Spleen (tissue), 7 donors: Measurements from ENCODE around the gene WDR4.

Source experiments
- CTCF ChIP-seq, 11 experiments: fragments of 200-600 bp in 7 of 11; fragments of 450-650 bp in 4 of 11; sonication (generic) in 4 of 11; IDR thresholded peaks in 8 of 11; conservative IDR thresholded peaks in 3 of 11; 1 replicate in 7 of 11; 2 replicates in 4 of 11; pipeline versions ENCODE4 v1.4.0 to v1.8.0; 2016 to 2021; ENCODE audit warnings: antibody characterized with exemption in 11 of 11, inconsistent platforms in 4 of 11, mild to moderate bottlenecking in 1 of 11
- POLR2A ChIP-seq, 3 donors: fragments of 450-650 bp; IDR thresholded peaks; one replicate each; pipeline ENCODE4 v1.5.1; 2017; ENCODE audit warnings: antibody characterized with exemption in 3 of 3, mild to moderate bottlenecking in 1 of 3
- POLR2AphosphoS5 ChIP-seq, 3 donors: sonication (generic); formaldehyde crosslinking; IDR thresholded peaks; one replicate each; pipeline ENCODE4 v1.5.1; 2017; ENCODE audit warnings: antibody characterized with exemption in 3 of 3
- donor health status: DM: no; HTN: no; CAD: no; lungs with moderate emphysema.
- donor health status: DM: no; HTN: no; CAD: no.
- donor health status: DM: no; HTN: no; CAD: no.

GRCh38 chr21:42852925-42853570 lies 26.3 kb downstream of the WDR4 start:
- TF ChIP-seq CTCF (IDR thresholded peaks at IDR 0.05 in 8 of 11, conservative IDR thresholded peaks at IDR 0.05 in 3 of 11): no peak
- TF ChIP-seq POLR2A (IDR thresholded peaks at IDR 0.05): no peak
- no peak for TF ChIP-seq POLR2AphosphoS5 (IDR thresholded peaks at IDR 0.05)
